GM19438 (cell line): ENCODE data around the gene GIPC2.
"Not testable (repeated sequence)": the region's sequence is repeated elsewhere in the genome, so short reads cannot be mapped to it uniquely, and the experiment has no call there.

ENCODE experiments used
- ATAC-seq: cut with Tn5 transposase; IDR thresholded peaks from one replicate; pipeline ENCODE4 v1.9.1; 2021; ENCODE audit warnings: low read depth; ENCODE audit not compliant: unreplicated experiment

Gene GIPC2

GRCh38 chr1:78091886-78092285 lies 46.1 kb downstream of the GIPC2 start:
- ATAC-seq = no peak

GRCh38 chr1:78092643-78093042 lies 46.9 kb downstream of the GIPC2 start:
- ATAC-seq = no peak

- ATAC-seq = no peak
Measured at GRCh38 chr1:78093560-78093959, 47.8 kb downstream of the GIPC2 start.

- ATAC-seq = no peak
Measured at GRCh38 chr1:78094639-78095038, 48.9 kb downstream of the GIPC2 start.

GRCh38 chr1:78095593-78095992 lies 49.8 kb downstream of the GIPC2 start:
- no peak for ATAC-seq

- ATAC-seq = no peak
Measured at GRCh38 chr1:78096017-78096416, 50.3 kb downstream of the GIPC2 start.

- no peak for ATAC-seq
Measured at GRCh38 chr1:78096976-78097375, 51.2 kb downstream of the GIPC2 start.

GRCh38 chr1:78101051-78101450 lies 55.3 kb downstream of the GIPC2 start:
- no peak for ATAC-seq

- ATAC-seq = no peak
Measured at GRCh38 chr1:78101514-78101913, 55.7 kb downstream of the GIPC2 start.

- no peak for ATAC-seq
Measured at GRCh38 chr1:78102082-78102481, 56.3 kb downstream of the GIPC2 start.

- no peak for ATAC-seq
Measured at GRCh38 chr1:78102916-78103315, 57.1 kb downstream of the GIPC2 start.

- no peak for ATAC-seq
Measured at GRCh38 chr1:78104322-78104721, 58.6 kb downstream of the GIPC2 start.

- ATAC-seq = not testable (repeated sequence)
Measured at GRCh38 chr1:78109659-78110058, 63.9 kb downstream of the GIPC2 start.

GRCh38 chr1:78113156-78113916 lies 67.6 kb downstream of the GIPC2 start:
- ATAC-seq = no peak

- peak; percentile 89 for ATAC-seq
Measured at GRCh38 chr1:78114034-78114956, 68.5 kb downstream of the GIPC2 start.

GRCh38 chr1:78120485-78120884 lies 74.7 kb downstream of the GIPC2 start:
- ATAC-seq = not testable (repeated sequence)

GRCh38 chr1:78121710-78122109 lies 75.9 kb downstream of the GIPC2 start:
- no peak for ATAC-seq

- ATAC-seq = no peak
Measured at GRCh38 chr1:78122389-78122788, 76.6 kb downstream of the GIPC2 start.

- no peak for ATAC-seq
Measured at GRCh38 chr1:78126506-78126905, 80.7 kb downstream of the GIPC2 start.

- ATAC-seq = no peak
Measured at GRCh38 chr1:78132174-78132947, 86.6 kb downstream of the GIPC2 start.

GRCh38 chr1:78132948-78133322 lies 87.2 kb downstream of the GIPC2 start:
- ATAC-seq = no peak
